AG04449 (cell line): ENCODE data around the gene BOLA3.

Experiments
- CTCF ChIA-PET: fragments of 350-600 bp; formaldehyde crosslinking; extraction: SDS; loops from one replicate; lab custom pipeline; 2021; ENCODE audit warnings: antibody characterized with exemption; lab: Yijun Ruan, JAX
- POLR2A ChIA-PET: fragments of 400-600, 350-600 bp; formaldehyde crosslinking; extraction: SDS; loops from one replicate; lab custom pipeline; 2020; ENCODE audit warnings: antibody characterized with exemption, inconsistent platforms; lab: Yijun Ruan, JAX
- DNase-seq: peaks from one replicate; pipeline ENCODE4 v3.0.0-alpha.2; 2010; ENCODE audit warnings: low read depth, low spot score
- H3K4me3 ChIP-seq: 2 replicates; pipeline ENCODE4 v1.5.1; 2011; ENCODE audit warnings: low read depth, mild to moderate bottlenecking, control low read depth, low read length
- CTCF ChIP-seq: IDR thresholded peaks from one replicate; pipeline ENCODE4 v1.5.1; 2011; ENCODE audit warnings: mild to moderate bottlenecking, moderate library complexity, low read length, control low read depth, inconsistent platforms; ENCODE audit not compliant: insufficient read depth; ENCODE audit errors: missing control alignments

The BOLA3 gene

GRCh38 chr2:74104839-74105238 lies 42.9 kb downstream of the BOLA3 start:
- ChIA-PET CTCF (interaction anchor here (0.7 to 6.3 kb wide), 4 partner anchors 16 to 279 kb away, joined by 3 to 66 read pairs (median 6); partner anchors contain the start of gene STAMBP), POLR2A (no interaction called here)
- no peak for DNase-seq
- no peak for TF ChIP-seq CTCF
- no peak overlapping the region for H3K4me3 ChIP-seq

- no peak for TF ChIP-seq CTCF
- POLR2A ChIA-PET, result no interaction called here
- CTCF ChIA-PET, result interaction anchor here (0.8 to 6.3 kb wide), 4 partner anchors 17 to 278 kb away, joined by 3 to 66 read pairs (median 6); partner anchors contain the start of gene STAMBP
- no peak for DNase-seq
- no peak overlapping the region for H3K4me3 ChIP-seq
Observed at GRCh38 chr2:74103763-74104162, 43.9 kb downstream of the BOLA3 start.

GRCh38 chr2:74102516-74102915 lies 45.2 kb downstream of the BOLA3 start:
- POLR2A ChIA-PET, result no interaction called here
- CTCF ChIA-PET, result interaction anchor here (6.3 kb wide), 1 partner anchor 277 kb away, joined by 66 read pairs; the partner anchor contains the start of gene STAMBP
- no peak for TF ChIP-seq CTCF
- no peak overlapping the region for H3K4me3 ChIP-seq
- DNase-seq, result no peak

GRCh38 chr2:74101574-74102300 lies 46.0 kb downstream of the BOLA3 start:
- ChIA-PET CTCF (interaction anchor here (0.8 to 2.3 kb wide), 3 partner anchors 8 to 276 kb away, joined by 3 to 20 read pairs (median 7); no protein-coding TSS in a partner anchor), POLR2A (no interaction called here)
- no peak for TF ChIP-seq CTCF
- no peak for DNase-seq
- H3K4me3 ChIP-seq, result no peak overlapping the region

GRCh38 chr2:74100254-74101216 lies 47.2 kb downstream of the BOLA3 start:
- ChIA-PET POLR2A (no interaction called here), CTCF (interaction anchor here (0.8 to 2.3 kb wide), 4 partner anchors 9 to 275 kb away, joined by 3 to 20 read pairs (median 6); no protein-coding TSS in a partner anchor)

More at GRCh38 chr2:74100254-74101216, 47.2 kb downstream of the BOLA3 start:
- TF ChIP-seq CTCF, result no peak
- H3K4me3 ChIP-seq, result no peak overlapping the region
- DNase-seq, result no peak
